Measurements from ENCODE around the gene TMEM231.

GRCh38 chr16:75579281-75579834 is 23.3 kb upstream of the TMEM231 start:
- no peak for TF ChIP-seq CTCF (IDR thresholded peaks at IDR 0.05)
- TF ChIP-seq POLR2A (IDR thresholded peaks at IDR 0.05), result no peak
- TF ChIP-seq EP300 (IDR thresholded peaks at IDR 0.05), result no peak
